Suprapubic skin (tissue), 3 donors: ENCODE data around the gene QKI.

Experiments used
- CTCF ChIP-seq, 2 donors: fragments of 200-600 bp in 1 of 2; fragments of 450-650 bp in 1 of 2; sonication (generic) in 1 of 2; IDR thresholded peaks; one replicate each; pipeline ENCODE4 v1.5.1; 2016 to 2019; ENCODE audit warnings: antibody characterized with exemption in 2 of 2, mild to moderate bottlenecking in 1 of 2, moderate library complexity in 1 of 2
- POLR2A ChIP-seq, 2 donors: fragments of 450-650 bp; IDR thresholded peaks; one replicate each; pipeline ENCODE4 v1.6.1; 2017; ENCODE audit warnings: antibody characterized with exemption in 2 of 2, mild to moderate bottlenecking in 2 of 2, moderate library complexity in 2 of 2

GRCh38 chr6:163489584-163489983 lies 75.1 kb downstream of the QKI start:
- TF ChIP-seq CTCF (IDR thresholded peaks at IDR 0.05) (no peak), POLR2A (IDR thresholded peaks at IDR 0.05) (no peak)
